Lower leg skin (tissue), 3 donors: ENCODE results near the gene JUP.

Experiments used
- POLR2A ChIP-seq, 2 donors: fragments of 450-650 bp; IDR thresholded peaks; one replicate each; pipeline ENCODE4 v1.6.1; 2016 to 2017; ENCODE audit warnings: antibody characterized with exemption in 2 of 2, mild to moderate bottlenecking in 1 of 2, moderate library complexity in 1 of 2
- TF ChIP-seq, protein P1 (sequence below), 3 donors: fragments of 450-650 bp; IDR thresholded peaks; one replicate each; pipeline ENCODE4 v1.5.1; 2016; ENCODE audit warnings: antibody characterized with exemption in 3 of 3, mild to moderate bottlenecking in 3 of 3, moderate library complexity in 2 of 3

DNA sequence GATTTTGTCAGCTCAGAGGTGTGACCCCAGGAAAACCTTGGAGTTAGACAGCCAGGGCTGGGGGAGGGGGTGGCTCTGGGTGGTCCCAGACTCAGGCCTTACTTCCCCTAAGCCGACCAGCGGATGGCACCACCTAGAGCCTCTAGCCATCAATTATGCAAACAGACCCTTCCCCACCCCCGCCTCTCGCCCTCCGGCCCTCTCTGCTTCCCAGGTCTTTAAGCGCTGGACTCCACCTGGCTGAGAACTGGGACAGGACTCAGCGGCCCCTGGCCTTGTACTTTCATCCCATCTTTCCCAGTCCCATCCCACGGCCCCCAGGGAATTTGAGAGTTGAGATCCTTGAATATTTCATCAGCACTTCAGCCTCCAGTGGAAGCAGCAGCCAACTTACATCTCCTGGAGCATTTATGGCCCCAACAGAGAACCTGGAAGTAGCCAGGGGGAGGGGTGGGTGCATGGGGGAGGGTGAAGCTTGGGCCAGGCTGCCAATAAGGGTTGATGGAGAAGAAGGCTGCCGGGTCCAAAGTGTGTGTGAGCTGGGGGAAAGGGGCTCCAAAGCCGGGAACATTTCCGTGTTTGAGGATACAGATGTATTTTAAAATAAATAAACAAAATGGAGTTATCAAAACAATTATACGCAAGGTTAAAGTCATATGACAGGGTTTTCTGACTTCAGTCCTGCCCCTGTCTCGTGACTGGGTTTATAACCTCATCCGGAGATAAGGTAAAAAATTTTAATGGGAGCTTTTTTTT, 7.5 kb upstream of the JUP start:
- TF ChIP-seq POLR2A (IDR thresholded peaks at IDR 0.05) = no peak
- TF ChIP-seq, protein P1, sequence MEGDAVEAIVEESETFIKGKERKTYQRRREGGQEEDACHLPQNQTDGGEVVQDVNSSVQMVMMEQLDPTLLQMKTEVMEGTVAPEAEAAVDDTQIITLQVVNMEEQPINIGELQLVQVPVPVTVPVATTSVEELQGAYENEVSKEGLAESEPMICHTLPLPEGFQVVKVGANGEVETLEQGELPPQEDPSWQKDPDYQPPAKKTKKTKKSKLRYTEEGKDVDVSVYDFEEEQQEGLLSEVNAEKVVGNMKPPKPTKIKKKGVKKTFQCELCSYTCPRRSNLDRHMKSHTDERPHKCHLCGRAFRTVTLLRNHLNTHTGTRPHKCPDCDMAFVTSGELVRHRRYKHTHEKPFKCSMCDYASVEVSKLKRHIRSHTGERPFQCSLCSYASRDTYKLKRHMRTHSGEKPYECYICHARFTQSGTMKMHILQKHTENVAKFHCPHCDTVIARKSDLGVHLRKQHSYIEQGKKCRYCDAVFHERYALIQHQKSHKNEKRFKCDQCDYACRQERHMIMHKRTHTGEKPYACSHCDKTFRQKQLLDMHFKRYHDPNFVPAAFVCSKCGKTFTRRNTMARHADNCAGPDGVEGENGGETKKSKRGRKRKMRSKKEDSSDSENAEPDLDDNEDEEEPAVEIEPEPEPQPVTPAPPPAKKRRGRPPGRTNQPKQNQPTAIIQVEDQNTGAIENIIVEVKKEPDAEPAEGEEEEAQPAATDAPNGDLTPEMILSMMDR (IDR thresholded peaks at IDR 0.05) = no peak
